GM18951 (cell line): Measurements from ENCODE around the gene TOX2.

Source experiments
- POLR2A ChIP-seq: IDR thresholded peaks from 4 replicates; pipeline ENCODE4 v1.6.1; 2011; ENCODE audit warnings: mild to moderate bottlenecking; ENCODE audit not compliant: insufficient read length, insufficient read depth; ENCODE audit errors: extremely low read depth
- in situ Hi-C: fragments of 300-500 bp; cut with MboI; formaldehyde crosslinking; loops from one replicate; pipeline ENCODE4 v1.12.0; 2022; ENCODE audit warnings: low sequenced_read_pairs, mixed read lengths, inconsistent platforms; ENCODE audit not compliant: unreplicated experiment

Gene TOX2

GRCh38 chr20:44081476-44081875, 166.8 kb downstream of the TOX2 start:
- in situ Hi-C loops = loop anchor here (5.0 to 25.0 kb wide), 3 partner anchors 344 to 637 kb away; no protein-coding TSS in a partner anchor

GRCh38 chr20:44081888-44082287, 167.2 kb downstream of the TOX2 start:
- no peak for TF ChIP-seq POLR2A
- in situ Hi-C loops = loop anchor here (5.0 to 25.0 kb wide), 3 partner anchors 345 to 637 kb away; no protein-coding TSS in a partner anchor

More at GRCh38 chr20:44081476-44081875, 166.8 kb downstream of the TOX2 start:
- no peak for TF ChIP-seq POLR2A

GRCh38 chr20:44083220-44083933, 168.7 kb downstream of the TOX2 start:
- no peak for TF ChIP-seq POLR2A
- in situ Hi-C loops = loop anchor here (5.0 to 25.0 kb wide), 3 partner anchors 346 to 639 kb away; no protein-coding TSS in a partner anchor

- in situ Hi-C loops = loop anchor here (5.0 to 25.0 kb wide), 3 partner anchors 347 to 640 kb away; no protein-coding TSS in a partner anchor
- no peak for TF ChIP-seq POLR2A
Measured at GRCh38 chr20:44084439-44084838, 169.8 kb downstream of the TOX2 start.

GRCh38 chr20:44084891-44085290, 170.2 kb downstream of the TOX2 start:
- no peak for TF ChIP-seq POLR2A
- in situ Hi-C loops = loop anchor here (5.0 to 25.0 kb wide), 3 partner anchors 348 to 640 kb away; no protein-coding TSS in a partner anchor

- in situ Hi-C loops = loop anchor here (10.0 to 25.0 kb wide), 2 partner anchors 549 to 641 kb away; no protein-coding TSS in a partner anchor
Measured at GRCh38 chr20:44085616-44086434, 171.2 kb downstream of the TOX2 start.

GRCh38 chr20:44087051-44087856, 172.6 kb downstream of the TOX2 start:
- in situ Hi-C loops = loop anchor here (10.0 to 25.0 kb wide), 2 partner anchors 550 to 642 kb away; no protein-coding TSS in a partner anchor
- no peak for TF ChIP-seq POLR2A

More at GRCh38 chr20:44085616-44086434, 171.2 kb downstream of the TOX2 start:
- no peak for TF ChIP-seq POLR2A

GRCh38 chr20:44087857-44088120, 173.1 kb downstream of the TOX2 start:
- no peak for TF ChIP-seq POLR2A
- in situ Hi-C loops = loop anchor here (10.0 to 25.0 kb wide), 2 partner anchors 550 to 643 kb away; no protein-coding TSS in a partner anchor

GRCh38 chr20:44089987-44090674, 175.5 kb downstream of the TOX2 start:
- in situ Hi-C loops = loop anchor here (10.0 to 25.0 kb wide), 2 partner anchors 553 to 645 kb away; no protein-coding TSS in a partner anchor
- no peak for TF ChIP-seq POLR2A

GRCh38 chr20:44091026-44091425, 176.4 kb downstream of the TOX2 start:
- in situ Hi-C loops = loop anchor here (25.0 kb wide), 1 partner anchor 554 kb away; no protein-coding TSS in a partner anchor
- no peak for TF ChIP-seq POLR2A

GRCh38 chr20:44092551-44093248, 178.0 kb downstream of the TOX2 start:
- in situ Hi-C loops = loop anchor here (25.0 kb wide), 1 partner anchor 555 kb away; no protein-coding TSS in a partner anchor
- no peak for TF ChIP-seq POLR2A
